ENCODE measurements around the gene MPO.
A peak's percentile ranks its signal among the peaks of the same experiment; 100 is the strongest.

MPO gene

DNA sequence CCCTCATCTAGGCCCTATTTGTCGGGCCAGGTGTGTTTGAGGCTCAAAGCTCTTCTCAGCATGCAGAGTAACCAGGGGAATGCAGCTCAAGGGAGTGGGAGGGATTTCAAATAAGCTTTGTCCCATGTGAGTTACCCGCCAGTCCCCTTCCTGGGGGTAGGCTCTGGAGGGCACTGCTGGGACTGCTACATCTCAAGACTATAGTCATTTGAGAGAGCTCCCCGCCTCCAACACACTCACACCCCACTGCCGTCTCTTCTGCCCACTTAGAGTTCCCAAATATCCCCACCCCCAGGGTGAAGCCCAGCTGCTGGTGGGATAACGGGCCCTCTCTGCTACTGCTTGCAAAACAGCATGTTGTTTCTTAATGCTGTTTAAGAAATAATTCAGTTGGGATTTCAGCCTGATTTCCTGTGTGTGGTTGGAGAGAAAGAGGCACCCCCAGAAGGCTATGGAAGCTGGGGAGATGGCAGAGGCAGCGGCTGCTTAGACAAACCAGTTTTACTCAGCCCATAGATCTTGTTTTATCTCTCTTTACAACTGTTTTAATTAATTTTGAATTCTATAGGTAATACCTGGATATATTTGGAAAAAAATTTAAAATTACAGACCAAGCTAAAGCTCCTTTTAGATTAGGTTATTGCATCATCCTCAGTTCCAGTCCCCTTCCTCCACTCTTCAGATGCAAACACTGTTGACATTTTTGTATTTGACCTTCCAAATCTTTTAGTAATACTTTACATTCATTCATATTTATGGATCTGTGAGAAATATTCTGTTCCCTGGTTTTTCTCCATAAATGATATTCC is 4.1 kb upstream of the MPO start:
- H3K4me3 ChIP-seq (ENCODE audit: insufficient read depth in 1 of 2, low read depth in 1 of 2, low read length in 2 of 2), result no peak overlapping the region
- H3K4me2 ChIP-seq (ENCODE audit: low read length, poor library complexity, severe bottlenecking), result no peak overlapping the region
- H3K9me3 ChIP-seq (ENCODE audit: control insufficient read depth, low read length), result no peaks in the 10 kb centered on the region
- peaks cover 26 to 31% of the 10 kb centered on the region in 2 experiments for H3K27me3 ChIP-seq (ENCODE audit: control insufficient read depth in 1 of 2, insufficient read depth in 1 of 2, low read length in 2 of 2)
- no peak overlapping the region for H4K8ac ChIP-seq (ENCODE audit: low read length)
- H3K23ac ChIP-seq (ENCODE audit: low read length in 2 of 2), result no peak overlapping the region
- H2BK15ac ChIP-seq (ENCODE audit: low read depth, poor library complexity, severe bottlenecking), result no peak overlapping the region
- no peak overlapping the region for H2BK120ac ChIP-seq (ENCODE audit: low read depth, low read length)
- no peaks in the 10 kb centered on the region for H3K4me1 ChIP-seq (ENCODE audit: control insufficient read depth, insufficient read depth, low read depth, low read length)
- no peak overlapping the region for H4K91ac ChIP-seq (ENCODE audit: low read length)
- no peak overlapping the region for H2BK12ac ChIP-seq (ENCODE audit: low read length in 2 of 2)
- H3K79me1 ChIP-seq (replicated peaks; ENCODE audit: low read length, poor library complexity, severe bottlenecking), result no peaks in the 10 kb centered on the region
- no peak overlapping the region for H3K14ac ChIP-seq (ENCODE audit: low read length in 2 of 2)
- no peak overlapping the region for H3K9ac ChIP-seq (ENCODE audit: low read length)
- no peak overlapping the region for H2AK5ac ChIP-seq (ENCODE audit: low read length, severe bottlenecking)
- H3K18ac ChIP-seq (ENCODE audit: low read depth in 1 of 2, low read length in 2 of 2), result no peak overlapping the region
- H2BK5ac ChIP-seq (ENCODE audit: low read depth, low read length, poor library complexity, severe bottlenecking), result no peak overlapping the region
- H3K4ac ChIP-seq (ENCODE audit: low read depth in 1 of 2, low read length in 2 of 2), result no peak overlapping the region
- DNase-seq, result no peak
- peak overlapping the region; percentile 14 for H2AFZ ChIP-seq (ENCODE audit: low read depth, low read length)
- no peak overlapping the region for H3K27ac ChIP-seq (ENCODE audit: low read length, poor library complexity, severe bottlenecking)
- H3K36me3 ChIP-seq (ENCODE audit: control insufficient read depth in 1 of 2, insufficient read depth in 2 of 2, low read depth in 1 of 2, low read length in 2 of 2), result no peaks in the 10 kb centered on the region
- WGBS, result 22% methylated on average over 4 of the region's 6 CpGs

DNA sequence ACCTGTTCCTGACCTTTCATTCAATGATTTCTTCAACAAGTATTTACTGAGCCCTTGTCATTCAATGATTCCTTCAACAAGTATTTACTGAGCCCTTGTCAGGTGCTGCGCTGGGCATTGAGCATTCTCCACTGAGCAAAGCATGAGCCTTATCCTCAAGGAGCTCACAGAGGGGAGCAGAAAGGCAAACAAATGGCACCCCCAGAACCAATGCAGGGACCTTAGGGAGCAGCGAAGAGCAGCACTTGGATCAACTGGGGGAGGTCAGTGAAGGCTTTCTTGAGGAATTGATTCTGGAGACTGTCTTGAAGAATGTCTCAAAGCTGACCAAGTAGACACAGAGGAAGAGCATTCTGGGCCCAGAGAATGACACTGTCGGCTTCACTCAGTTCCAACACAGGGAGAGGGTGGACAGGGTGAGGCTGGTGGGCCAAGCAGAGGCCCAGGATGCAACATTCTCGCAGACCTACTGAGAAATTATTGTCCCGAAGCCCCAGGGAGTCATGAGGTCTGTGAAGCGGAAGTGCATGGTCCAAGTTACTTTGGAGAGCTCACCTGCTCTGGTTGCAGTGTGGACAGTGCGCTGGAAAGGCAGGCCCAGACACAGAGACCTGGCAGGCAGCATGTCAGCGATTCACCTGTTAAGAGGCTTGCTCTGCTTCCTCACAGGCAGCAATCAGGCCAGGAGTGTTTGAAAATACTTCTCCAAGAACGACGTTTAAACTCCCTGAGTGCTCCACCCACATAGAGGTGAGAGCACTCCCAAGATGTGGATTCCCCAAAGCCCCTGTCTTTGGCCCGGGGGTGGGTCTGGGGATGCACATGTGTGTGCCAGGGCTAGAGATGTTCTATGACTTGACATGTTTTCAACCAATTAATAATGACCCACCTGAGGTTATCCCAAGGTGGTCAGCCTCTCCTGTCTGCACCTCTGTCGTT is 3.2 kb upstream of the MPO start:
- Histone ChIP-seq H2BK12ac (ENCODE audit: low read length in 2 of 2) (no peak overlapping the region), H3K4me2 (ENCODE audit: low read length, poor library complexity, severe bottlenecking) (no peak overlapping the region), H3K18ac (ENCODE audit: low read depth in 1 of 2, low read length in 2 of 2) (no peak overlapping the region), H3K36me3 (ENCODE audit: control insufficient read depth in 1 of 2, insufficient read depth in 2 of 2, low read depth in 1 of 2, low read length in 2 of 2) (no peaks in the 10 kb centered on the region), H3K9me3 (ENCODE audit: control insufficient read depth, low read length) (no peaks in the 10 kb centered on the region), H3K27ac (ENCODE audit: low read length, poor library complexity, severe bottlenecking) (no peak overlapping the region), H4K8ac (ENCODE audit: low read length) (no peak overlapping the region), H2BK15ac (ENCODE audit: low read depth, poor library complexity, severe bottlenecking) (no peak overlapping the region), H3K4me1 (ENCODE audit: control insufficient read depth, insufficient read depth, low read depth, low read length) (no peaks in the 10 kb centered on the region), H2AFZ (ENCODE audit: low read depth, low read length) (no peak overlapping the region), H2BK120ac (ENCODE audit: low read depth, low read length) (no peak overlapping the region), H3K79me1 (replicated peaks; ENCODE audit: low read length, poor library complexity, severe bottlenecking) (no peaks in the 10 kb centered on the region), H3K4ac (ENCODE audit: low read depth in 1 of 2, low read length in 2 of 2) (no peak overlapping the region), H3K9ac (ENCODE audit: low read length) (no peak overlapping the region), H3K14ac (ENCODE audit: low read length in 2 of 2) (no peak overlapping the region), H3K4me3 (ENCODE audit: insufficient read depth in 1 of 2, low read depth in 1 of 2, low read length in 2 of 2) (no peak overlapping the region), H3K23ac (ENCODE audit: low read length in 2 of 2) (no peak overlapping the region), H2BK5ac (ENCODE audit: low read depth, low read length, poor library complexity, severe bottlenecking) (no peak overlapping the region), H2AK5ac (ENCODE audit: low read length, severe bottlenecking) (no peak overlapping the region), H3K27me3 (ENCODE audit: control insufficient read depth in 1 of 2, insufficient read depth in 1 of 2, low read length in 2 of 2) (peaks cover 30 to 38% of the 10 kb centered on the region in 2 experiments), H4K91ac (ENCODE audit: low read length) (no peak overlapping the region)
- 65% methylated on average over 12 of the region's 12 CpGs for WGBS
- DNase-seq, result no peak

DNA sequence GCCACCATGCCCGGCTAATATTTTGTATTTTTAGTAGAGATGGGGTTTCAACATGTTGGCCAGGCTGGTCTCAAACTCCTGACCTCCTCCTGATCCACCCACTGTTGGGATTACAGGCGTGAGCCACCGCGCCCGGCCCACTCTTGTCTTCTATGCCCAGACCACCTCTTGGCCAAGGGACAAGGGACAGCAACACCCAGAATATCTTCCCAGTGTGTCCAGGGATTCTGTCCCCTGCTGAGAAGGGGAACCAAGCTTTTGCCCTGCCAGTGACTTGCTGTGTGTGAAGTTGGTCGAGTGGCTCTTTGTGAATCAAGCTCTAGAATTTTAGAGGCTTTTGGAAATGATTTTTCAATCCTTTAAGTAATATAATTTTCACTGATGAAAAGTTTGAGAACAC is 1.7 kb upstream of the MPO start:
- H3K14ac ChIP-seq (ENCODE audit: low read length in 2 of 2), result no peak overlapping the region
- H2AFZ ChIP-seq (ENCODE audit: low read depth, low read length), result no peak overlapping the region
- H3K9ac ChIP-seq (ENCODE audit: low read length), result no peak overlapping the region
- H2BK120ac ChIP-seq (ENCODE audit: low read depth, low read length), result no peak overlapping the region
- DNase-seq, result no peak
- H3K4me3 ChIP-seq (ENCODE audit: insufficient read depth in 1 of 2, low read depth in 1 of 2, low read length in 2 of 2), result no peak overlapping the region
- H3K18ac ChIP-seq (ENCODE audit: low read depth in 1 of 2, low read length in 2 of 2), result no peak overlapping the region
- no peak overlapping the region for H2BK5ac ChIP-seq (ENCODE audit: low read depth, low read length, poor library complexity, severe bottlenecking)
- H3K36me3 ChIP-seq (ENCODE audit: control insufficient read depth in 1 of 2, insufficient read depth in 2 of 2, low read depth in 1 of 2, low read length in 2 of 2), result no peaks in the 10 kb centered on the region
- WGBS, result 78% methylated on average over 4 of the region's 6 CpGs
- H3K4me2 ChIP-seq (ENCODE audit: low read length, poor library complexity, severe bottlenecking), result no peak overlapping the region
- H3K4me1 ChIP-seq (ENCODE audit: control insufficient read depth, insufficient read depth, low read depth, low read length), result no peaks in the 10 kb centered on the region
- no peaks in the 10 kb centered on the region for H3K79me1 ChIP-seq (replicated peaks; ENCODE audit: low read length, poor library complexity, severe bottlenecking)
- H4K8ac ChIP-seq (ENCODE audit: low read length), result no peak overlapping the region
- H2BK12ac ChIP-seq (ENCODE audit: low read length in 2 of 2), result no peak overlapping the region
- no peak overlapping the region for H3K23ac ChIP-seq (ENCODE audit: low read length in 2 of 2)
- H2AK5ac ChIP-seq (ENCODE audit: low read length, severe bottlenecking), result no peak overlapping the region
- no peak overlapping the region for H4K91ac ChIP-seq (ENCODE audit: low read length)
- H3K27ac ChIP-seq (ENCODE audit: low read length, poor library complexity, severe bottlenecking), result no peak overlapping the region
- no peak overlapping the region for H3K4ac ChIP-seq (ENCODE audit: low read depth in 1 of 2, low read length in 2 of 2)
- peaks cover 40 to 46% of the 10 kb centered on the region in 2 experiments for H3K27me3 ChIP-seq (ENCODE audit: control insufficient read depth in 1 of 2, insufficient read depth in 1 of 2, low read length in 2 of 2)
- H2BK15ac ChIP-seq (ENCODE audit: low read depth, poor library complexity, severe bottlenecking), result no peak overlapping the region
- no peaks in the 10 kb centered on the region for H3K9me3 ChIP-seq (ENCODE audit: control insufficient read depth, low read length)

GRCh38 chr17:58281511-58282011 is 826 bp upstream of the MPO start:
- H2BK15ac ChIP-seq (ENCODE audit: low read depth, poor library complexity, severe bottlenecking), result no peak overlapping the region
- peaks cover 40 to 49% of the 10 kb centered on the region in 2 experiments for H3K27me3 ChIP-seq (ENCODE audit: control insufficient read depth in 1 of 2, insufficient read depth in 1 of 2, low read length in 2 of 2)

More at GRCh38 chr17:58281511-58282011, 826 bp upstream of the MPO start:
- Histone ChIP-seq H3K4me1 (ENCODE audit: control insufficient read depth, insufficient read depth, low read depth, low read length) (no peaks in the 10 kb centered on the region), H4K8ac (ENCODE audit: low read length) (no peak overlapping the region), H3K79me1 (replicated peaks; ENCODE audit: low read length, poor library complexity, severe bottlenecking) (no peaks in the 10 kb centered on the region), H2AFZ (ENCODE audit: low read depth, low read length) (no peak overlapping the region), H3K4ac (ENCODE audit: low read depth in 1 of 2, low read length in 2 of 2) (no peak overlapping the region), H3K9ac (ENCODE audit: low read length) (no peak overlapping the region), H3K9me3 (ENCODE audit: control insufficient read depth, low read length) (no peaks in the 10 kb centered on the region), H3K18ac (ENCODE audit: low read depth in 1 of 2, low read length in 2 of 2) (no peak overlapping the region), H2AK5ac (ENCODE audit: low read length, severe bottlenecking) (no peak overlapping the region), H3K23ac (ENCODE audit: low read length in 2 of 2) (no peak overlapping the region), H4K91ac (ENCODE audit: low read length) (no peak overlapping the region), H2BK120ac (ENCODE audit: low read depth, low read length) (no peak overlapping the region), H3K14ac (ENCODE audit: low read length in 2 of 2) (no peak overlapping the region), H3K4me3 (ENCODE audit: insufficient read depth in 1 of 2, low read depth in 1 of 2, low read length in 2 of 2) (no peak overlapping the region), H2BK12ac (ENCODE audit: low read length in 2 of 2) (no peak overlapping the region), H3K36me3 (ENCODE audit: control insufficient read depth in 1 of 2, insufficient read depth in 2 of 2, low read depth in 1 of 2, low read length in 2 of 2) (no peaks in the 10 kb centered on the region), H3K4me2 (ENCODE audit: low read length, poor library complexity, severe bottlenecking) (no peak overlapping the region), H2BK5ac (ENCODE audit: low read depth, low read length, poor library complexity, severe bottlenecking) (no peak overlapping the region), H3K27ac (ENCODE audit: low read length, poor library complexity, severe bottlenecking) (no peak overlapping the region)
- WGBS, result 50% methylated on average over 1 of the region's 2 CpGs
- no peak for DNase-seq
